Measurements from ENCODE around the gene ITGB6. TPM values are rescaled to one million over a fixed set of nuclear protein-coding genes. Genes with fewer than 3 reads are reported as not detected.

The ITGB6 gene
- total RNA-seq, 4 donors from 2014 or later: 4.4 to 13.8 (median 10.0) TPM

GRCh38 chr2:160220545-160221009, 20.5 kb upstream of the ITGB6 start:
- no peaks in the 10 kb centered on the region for H3K36me3 ChIP-seq
- H3K4me1 ChIP-seq: peaks cover 61% of the 10 kb centered on the region
- TF ChIP-seq POLR2AphosphoS5 (IDR thresholded peaks at IDR 0.05) (peak in 2 of 3 donors; percentile 48 to 49), POLR2A (IDR thresholded peaks at IDR 0.05) (no peak), EP300 (IDR thresholded peaks at IDR 0.05) (no peak), CTCF (IDR thresholded peaks at IDR 0.05) (no peak)
- no peak overlapping the region for H3K4me3 ChIP-seq
- peak overlapping the region; percentile 82 for H3K27ac ChIP-seq
- H3K27me3 ChIP-seq: no peaks in the 10 kb centered on the region
- DNase-seq (ENCODE audit: low spot score in 2 of 2): no peak
- no peaks in the 10 kb centered on the region for H3K9me3 ChIP-seq
- WGBS: 21% methylated on average over 4 of the region's 4 CpGs

DNA sequence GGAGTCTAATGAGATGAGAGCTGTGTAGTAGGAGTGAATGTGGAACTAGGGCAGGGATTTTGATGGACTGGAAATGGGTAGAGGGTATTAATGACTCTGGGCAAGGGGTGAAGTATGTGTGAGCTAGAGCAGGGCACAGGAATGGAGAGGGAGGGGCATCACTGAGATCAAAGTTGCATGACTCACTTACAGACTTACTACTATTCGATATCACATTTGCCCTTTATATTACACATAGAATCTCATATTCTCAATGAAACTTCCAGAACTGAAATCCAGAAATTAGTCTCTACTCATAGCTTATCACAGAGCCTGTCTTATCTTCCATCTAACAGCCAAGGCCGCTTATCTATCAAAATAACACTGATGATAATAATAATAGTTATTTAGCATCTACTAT, 20.0 kb upstream of the ITGB6 start:
- H3K9me3 ChIP-seq: no peaks in the 10 kb centered on the region
- H3K27ac ChIP-seq: peak overlapping the region; percentile 82
- H3K4me1 ChIP-seq: peaks cover 56% of the 10 kb centered on the region
- TF ChIP-seq POLR2AphosphoS5 (IDR thresholded peaks at IDR 0.05) (no peak), EP300 (IDR thresholded peaks at IDR 0.05) (no peak)
- 39% methylated on average over 2 of the region's 2 CpGs for WGBS
- no peaks in the 10 kb centered on the region for H3K27me3 ChIP-seq
- no peak overlapping the region for H3K4me3 ChIP-seq
- DNase-seq (ENCODE audit: low spot score in 2 of 2): no peak
- H3K36me3 ChIP-seq: no peaks in the 10 kb centered on the region

- Histone ChIP-seq H3K4me3 (no peak overlapping the region), H3K27me3 (no peaks in the 10 kb centered on the region), H3K4me1 (peaks cover 13% of the 10 kb centered on the region), H3K27ac (no peak overlapping the region), H3K9me3 (no peaks in the 10 kb centered on the region), H3K36me3 (no peaks in the 10 kb centered on the region)
- no peak for DNase-seq (ENCODE audit: low spot score in 2 of 2)
- TF ChIP-seq POLR2AphosphoS5 (IDR thresholded peaks at IDR 0.05): no peak
- no peak for TF ChIP-seq POLR2A (IDR thresholded peaks at IDR 0.05)
- TF ChIP-seq CTCF (IDR thresholded peaks at IDR 0.05): no peak
- no peak for TF ChIP-seq EP300 (IDR thresholded peaks at IDR 0.05)
- WGBS: 41% methylated on average over 7 of the region's 7 CpGs
Measured at GRCh38 chr2:160214461-160215445, 14.7 kb upstream of the ITGB6 start.

DNA sequence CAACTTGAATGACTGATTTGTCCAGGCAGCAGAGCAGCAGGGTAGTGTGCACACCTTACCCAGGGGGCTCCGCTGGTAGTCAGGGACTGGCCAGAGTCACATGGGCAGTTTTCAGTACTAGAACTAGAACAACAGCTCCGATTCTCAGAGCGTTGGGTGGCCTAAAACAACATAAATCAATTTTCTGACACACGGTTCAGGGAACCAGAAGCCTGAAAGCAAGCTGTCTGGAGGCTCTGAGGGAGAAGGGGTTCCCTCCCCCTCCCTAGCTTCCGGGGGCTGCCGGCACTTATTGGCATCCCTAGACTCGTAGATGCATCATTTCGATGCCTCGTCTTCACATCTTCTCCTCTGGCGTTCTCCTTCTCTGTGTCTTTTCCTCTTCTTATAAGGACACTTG, 13.4 kb upstream of the ITGB6 start:
- no peak for DNase-seq (ENCODE audit: low spot score in 2 of 2)
- no peak for TF ChIP-seq CTCF (IDR thresholded peaks at IDR 0.05)
- TF ChIP-seq POLR2A (IDR thresholded peaks at IDR 0.05): no peak
- TF ChIP-seq POLR2AphosphoS5 (IDR thresholded peaks at IDR 0.05): no peak
- no peak for TF ChIP-seq EP300 (IDR thresholded peaks at IDR 0.05)
- H3K27me3 ChIP-seq: no peaks in the 10 kb centered on the region

GRCh38 chr2:160210599-160211138, 10.6 kb upstream of the ITGB6 start:
- Histone ChIP-seq H3K36me3 (no peaks in the 10 kb centered on the region), H3K27ac (peak overlapping the region; percentile 14), H3K4me1 (peaks cover 38% of the 10 kb centered on the region), H3K9me3 (no peaks in the 10 kb centered on the region), H3K4me3 (no peak overlapping the region), H3K27me3 (no peaks in the 10 kb centered on the region)
- DNase-seq (ENCODE audit: low spot score in 2 of 2): peak in 1 of 2 donors; percentile 72
- WGBS: 51% methylated on average over 11 of the region's 11 CpGs
- TF ChIP-seq POLR2AphosphoS5 (IDR thresholded peaks at IDR 0.05) (no peak), CTCF (IDR thresholded peaks at IDR 0.05) (peak; percentile 66 to 67)

More for the DNA sequence above, 13.4 kb upstream of the ITGB6 start:
- Histone ChIP-seq H3K36me3 (no peaks in the 10 kb centered on the region), H3K27ac (no peak overlapping the region), H3K9me3 (no peaks in the 10 kb centered on the region), H3K4me3 (no peak overlapping the region), H3K4me1 (peaks cover 19% of the 10 kb centered on the region)
- 85% methylated on average over 10 of the region's 10 CpGs for WGBS
